SK-N-SH treated with all-trans-retinoic acid at 6 μM for 48 hours (cell line): ENCODE measurements around the gene RFX3.

ENCODE experiments used
- ATAC-seq: fragments of 200-7000 bp; cut with Tn5 transposase; 3 replicates; pipeline ENCODE4 v1.9.1; 2020; ENCODE audit warnings: mild to moderate bottlenecking, moderate library complexity
- ARNTL ChIP-seq: fragments of 450-650 bp; formaldehyde crosslinking; IDR thresholded peaks from 2 replicates; pipeline ENCODE4 v1.5.0; 2020; ENCODE audit warnings: low read depth, mild to moderate bottlenecking, moderate library complexity, borderline replicate concordance
- BACH2 ChIP-seq: fragments of 250-450 bp; sonication (Bioruptor Pico); IDR thresholded peaks from 2 replicates; pipeline ENCODE4 v1.9.0; 2021; ENCODE audit warnings: mild to moderate bottlenecking, borderline replicate concordance
- CSDC2 ChIP-seq: fragments of 250-450 bp; sonication (Bioruptor Pico); IDR thresholded peaks from 2 replicates; pipeline ENCODE4 v1.5.0; 2020; ENCODE audit warnings: mild to moderate bottlenecking, moderate library complexity
- GLIS3 ChIP-seq: fragments of 250-450 bp; sonication (Bioruptor Pico); IDR thresholded peaks from 2 replicates; pipeline ENCODE4 v1.5.0; 2020; ENCODE audit warnings: mild to moderate bottlenecking, moderate library complexity
- OSR1 ChIP-seq: fragments of 250-450 bp; sonication (Bioruptor Pico); IDR thresholded peaks from 2 replicates; pipeline ENCODE4 v1.8.0; 2022; ENCODE audit warnings: moderate library complexity, mild to moderate bottlenecking, inconsistent platforms
- PPARA ChIP-seq: fragments of 250-450 bp; sonication (Bioruptor Pico); IDR thresholded peaks from 2 replicates; pipeline ENCODE4 v1.5.0; 2020; ENCODE audit warnings: mild to moderate bottlenecking, borderline replicate concordance
- TCF4 ChIP-seq: fragments of 250-450 bp; sonication (Bioruptor Pico); IDR thresholded peaks from 2 replicates; pipeline ENCODE4 v1.8.0; 2021; ENCODE audit warnings: mild to moderate bottlenecking, moderate library complexity, borderline replicate concordance
- TOX ChIP-seq: fragments of 250-450 bp; sonication (Bioruptor Pico); IDR thresholded peaks from 2 replicates; pipeline ENCODE4 v1.8.0; 2021; ENCODE audit warnings: mild to moderate bottlenecking, moderate library complexity, borderline replicate concordance
- ZC3H10 ChIP-seq: fragments of 250-450 bp; sonication (Bioruptor Pico); IDR thresholded peaks from 2 replicates; pipeline ENCODE4 v1.5.1; 2021; ENCODE audit warnings: mild to moderate bottlenecking, moderate library complexity
- ZFP30 ChIP-seq: fragments of 450-650 bp; formaldehyde crosslinking; IDR thresholded peaks from 2 replicates; pipeline ENCODE4 v1.5.0; 2022; ENCODE audit warnings: mild to moderate bottlenecking, moderate library complexity
- ZNF565 ChIP-seq: fragments of 450-650 bp; formaldehyde crosslinking; conservative IDR thresholded peaks from 2 replicates; pipeline ENCODE4 v1.5.0; 2020; ENCODE audit warnings: low read depth, mild to moderate bottlenecking, moderate library complexity
- ZNF70 ChIP-seq: fragments of 450-650 bp; formaldehyde crosslinking; IDR thresholded peaks from 2 replicates; pipeline ENCODE4 v1.5.0; 2020; ENCODE audit warnings: mild to moderate bottlenecking, moderate library complexity
- ZNF8 ChIP-seq: fragments of 450-650 bp; formaldehyde crosslinking; IDR thresholded peaks from 2 replicates; pipeline ENCODE4 v1.5.0; 2020; ENCODE audit warnings: mild to moderate bottlenecking, moderate library complexity
- TF ChIP-seq, protein P1 (sequence below): fragments of 250-450 bp; sonication (Bioruptor Pico); IDR thresholded peaks from 2 replicates; pipeline ENCODE4 v1.8.0; 2021; ENCODE audit warnings: low read depth, mild to moderate bottlenecking, moderate library complexity, borderline replicate concordance
- TF ChIP-seq, protein P2 (sequence below): fragments of 250-450 bp; sonication (Bioruptor Pico); IDR thresholded peaks from 2 replicates; pipeline ENCODE4 v1.5.1; 2020; ENCODE audit warnings: low read depth, mild to moderate bottlenecking, moderate library complexity
- TF ChIP-seq, protein P3 (sequence below): fragments of 250-450 bp; sonication (Bioruptor Pico); IDR thresholded peaks from 2 replicates; pipeline ENCODE4 v1.5.0; 2020; ENCODE audit warnings: mild to moderate bottlenecking, moderate library complexity
- TF ChIP-seq, protein P4 (sequence below): fragments of 250-450 bp; sonication (Bioruptor Pico); IDR thresholded peaks from 2 replicates; pipeline ENCODE4 v1.8.0; 2020; ENCODE audit warnings: mild to moderate bottlenecking, moderate library complexity, borderline replicate concordance
- TF ChIP-seq, protein P5 (sequence below): fragments of 250-450 bp; sonication (Bioruptor Pico); IDR thresholded peaks from 2 replicates; pipeline ENCODE4 v1.5.1; 2021; ENCODE audit warnings: mild to moderate bottlenecking, moderate library complexity

The RFX3 gene

GRCh38 chr9:3241290-3241689 lies 284.5 kb downstream of the RFX3 start:
- peak; percentile 31; the same call in 1 of the 3 replicates for ATAC-seq

DNA sequence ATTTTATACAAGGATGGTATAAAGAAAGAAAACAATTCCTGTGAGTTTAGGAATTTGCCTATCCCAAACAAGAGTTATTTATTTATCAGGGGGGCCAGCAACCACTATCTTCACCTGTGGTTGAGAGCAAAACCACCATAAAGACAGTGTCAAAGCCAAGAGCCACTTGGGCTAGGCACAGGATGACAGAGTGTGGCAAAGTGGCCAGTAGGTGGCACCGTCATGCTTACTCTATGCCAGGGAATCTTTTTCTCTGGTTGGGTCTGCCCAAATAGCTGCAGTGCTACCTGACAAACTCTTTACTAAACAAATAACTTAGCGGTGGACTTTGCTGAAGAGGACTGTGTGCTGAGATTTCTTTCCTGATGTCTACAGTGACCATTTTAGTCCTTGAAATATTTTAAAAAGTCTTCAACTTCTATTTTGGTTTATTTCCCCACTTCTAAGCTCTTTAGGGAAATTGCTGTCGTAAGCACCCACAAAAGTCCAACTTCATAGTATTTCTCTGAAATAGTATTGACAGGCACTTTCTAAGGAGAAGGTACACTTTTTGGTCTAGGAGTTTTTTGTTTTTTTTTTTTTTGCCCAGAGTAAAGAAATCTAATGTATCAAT lies 285.0 kb downstream of the RFX3 start:
- peak; percentile 99 for ATAC-seq
- TF ChIP-seq OSR1 (CRISPR knock-in tag) (no peak), TOX (no peak), BACH2 (CRISPR knock-in tag) (no peak), ARNTL (CRISPR knock-in tag) (no peak), PPARA (CRISPR knock-in tag) (no peak), ZNF565 (CRISPR knock-in tag) (no peak), TCF4 (no peak)
- TF ChIP-seq, protein P1, sequence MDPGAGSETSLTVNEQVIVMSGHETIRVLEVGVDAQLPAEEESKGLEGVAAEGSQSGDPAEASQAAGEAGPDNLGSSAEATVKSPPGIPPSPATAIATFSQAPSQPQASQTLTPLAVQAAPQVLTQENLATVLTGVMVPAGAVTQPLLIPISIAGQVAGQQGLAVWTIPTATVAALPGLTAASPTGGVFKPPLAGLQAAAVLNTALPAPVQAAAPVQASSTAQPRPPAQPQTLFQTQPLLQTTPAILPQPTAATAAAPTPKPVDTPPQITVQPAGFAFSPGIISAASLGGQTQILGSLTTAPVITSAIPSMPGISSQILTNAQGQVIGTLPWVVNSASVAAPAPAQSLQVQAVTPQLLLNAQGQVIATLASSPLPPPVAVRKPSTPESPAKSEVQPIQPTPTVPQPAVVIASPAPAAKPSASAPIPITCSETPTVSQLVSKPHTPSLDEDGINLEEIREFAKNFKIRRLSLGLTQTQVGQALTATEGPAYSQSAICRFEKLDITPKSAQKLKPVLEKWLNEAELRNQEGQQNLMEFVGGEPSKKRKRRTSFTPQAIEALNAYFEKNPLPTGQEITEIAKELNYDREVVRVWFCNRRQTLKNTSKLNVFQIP = no peak
- TF ChIP-seq, protein P2, sequence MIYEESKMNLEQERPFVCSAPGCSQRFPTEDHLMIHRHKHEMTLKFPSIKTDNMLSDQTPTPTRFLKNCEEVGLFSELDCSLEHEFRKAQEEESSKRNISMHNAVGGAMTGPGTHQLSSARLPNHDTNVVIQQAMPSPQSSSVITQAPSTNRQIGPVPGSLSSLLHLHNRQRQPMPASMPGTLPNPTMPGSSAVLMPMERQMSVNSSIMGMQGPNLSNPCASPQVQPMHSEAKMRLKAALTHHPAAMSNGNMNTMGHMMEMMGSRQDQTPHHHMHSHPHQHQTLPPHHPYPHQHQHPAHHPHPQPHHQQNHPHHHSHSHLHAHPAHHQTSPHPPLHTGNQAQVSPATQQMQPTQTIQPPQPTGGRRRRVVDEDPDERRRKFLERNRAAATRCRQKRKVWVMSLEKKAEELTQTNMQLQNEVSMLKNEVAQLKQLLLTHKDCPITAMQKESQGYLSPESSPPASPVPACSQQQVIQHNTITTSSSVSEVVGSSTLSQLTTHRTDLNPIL = no peak

More at GRCh38 chr9:3241290-3241689, 284.5 kb downstream of the RFX3 start:
- TF ChIP-seq, protein P2 = no peak
- TF ChIP-seq, protein P1 = no peak
- TF ChIP-seq, protein P3, sequence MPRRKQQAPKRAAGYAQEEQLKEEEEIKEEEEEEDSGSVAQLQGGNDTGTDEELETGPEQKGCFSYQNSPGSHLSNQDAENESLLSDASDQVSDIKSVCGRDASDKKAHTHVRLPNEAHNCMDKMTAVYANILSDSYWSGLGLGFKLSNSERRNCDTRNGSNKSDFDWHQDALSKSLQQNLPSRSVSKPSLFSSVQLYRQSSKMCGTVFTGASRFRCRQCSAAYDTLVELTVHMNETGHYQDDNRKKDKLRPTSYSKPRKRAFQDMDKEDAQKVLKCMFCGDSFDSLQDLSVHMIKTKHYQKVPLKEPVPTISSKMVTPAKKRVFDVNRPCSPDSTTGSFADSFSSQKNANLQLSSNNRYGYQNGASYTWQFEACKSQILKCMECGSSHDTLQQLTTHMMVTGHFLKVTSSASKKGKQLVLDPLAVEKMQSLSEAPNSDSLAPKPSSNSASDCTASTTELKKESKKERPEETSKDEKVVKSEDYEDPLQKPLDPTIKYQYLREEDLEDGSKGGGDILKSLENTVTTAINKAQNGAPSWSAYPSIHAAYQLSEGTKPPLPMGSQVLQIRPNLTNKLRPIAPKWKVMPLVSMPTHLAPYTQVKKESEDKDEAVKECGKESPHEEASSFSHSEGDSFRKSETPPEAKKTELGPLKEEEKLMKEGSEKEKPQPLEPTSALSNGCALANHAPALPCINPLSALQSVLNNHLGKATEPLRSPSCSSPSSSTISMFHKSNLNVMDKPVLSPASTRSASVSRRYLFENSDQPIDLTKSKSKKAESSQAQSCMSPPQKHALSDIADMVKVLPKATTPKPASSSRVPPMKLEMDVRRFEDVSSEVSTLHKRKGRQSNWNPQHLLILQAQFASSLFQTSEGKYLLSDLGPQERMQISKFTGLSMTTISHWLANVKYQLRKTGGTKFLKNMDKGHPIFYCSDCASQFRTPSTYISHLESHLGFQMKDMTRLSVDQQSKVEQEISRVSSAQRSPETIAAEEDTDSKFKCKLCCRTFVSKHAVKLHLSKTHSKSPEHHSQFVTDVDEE (CRISPR knock-in tag) = no peak
- TF ChIP-seq ZC3H10 (CRISPR knock-in tag) (no peak), ZNF8 (CRISPR knock-in tag) (no peak), ARNTL (CRISPR knock-in tag) (no peak), ZNF70 (CRISPR knock-in tag) (no peak), ZFP30 (CRISPR knock-in tag) (no peak), CSDC2 (CRISPR knock-in tag) (no peak), GLIS3 (CRISPR knock-in tag) (no peak), BACH2 (CRISPR knock-in tag) (no peak), TOX (no peak), TCF4 (no peak)
- TF ChIP-seq, protein P4, sequence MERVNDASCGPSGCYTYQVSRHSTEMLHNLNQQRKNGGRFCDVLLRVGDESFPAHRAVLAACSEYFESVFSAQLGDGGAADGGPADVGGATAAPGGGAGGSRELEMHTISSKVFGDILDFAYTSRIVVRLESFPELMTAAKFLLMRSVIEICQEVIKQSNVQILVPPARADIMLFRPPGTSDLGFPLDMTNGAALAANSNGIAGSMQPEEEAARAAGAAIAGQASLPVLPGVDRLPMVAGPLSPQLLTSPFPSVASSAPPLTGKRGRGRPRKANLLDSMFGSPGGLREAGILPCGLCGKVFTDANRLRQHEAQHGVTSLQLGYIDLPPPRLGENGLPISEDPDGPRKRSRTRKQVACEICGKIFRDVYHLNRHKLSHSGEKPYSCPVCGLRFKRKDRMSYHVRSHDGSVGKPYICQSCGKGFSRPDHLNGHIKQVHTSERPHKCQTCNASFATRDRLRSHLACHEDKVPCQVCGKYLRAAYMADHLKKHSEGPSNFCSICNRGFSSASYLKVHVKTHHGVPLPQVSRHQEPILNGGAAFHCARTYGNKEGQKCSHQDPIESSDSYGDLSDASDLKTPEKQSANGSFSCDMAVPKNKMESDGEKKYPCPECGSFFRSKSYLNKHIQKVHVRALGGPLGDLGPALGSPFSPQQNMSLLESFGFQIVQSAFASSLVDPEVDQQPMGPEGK = no peak
- TF ChIP-seq, protein P5, sequence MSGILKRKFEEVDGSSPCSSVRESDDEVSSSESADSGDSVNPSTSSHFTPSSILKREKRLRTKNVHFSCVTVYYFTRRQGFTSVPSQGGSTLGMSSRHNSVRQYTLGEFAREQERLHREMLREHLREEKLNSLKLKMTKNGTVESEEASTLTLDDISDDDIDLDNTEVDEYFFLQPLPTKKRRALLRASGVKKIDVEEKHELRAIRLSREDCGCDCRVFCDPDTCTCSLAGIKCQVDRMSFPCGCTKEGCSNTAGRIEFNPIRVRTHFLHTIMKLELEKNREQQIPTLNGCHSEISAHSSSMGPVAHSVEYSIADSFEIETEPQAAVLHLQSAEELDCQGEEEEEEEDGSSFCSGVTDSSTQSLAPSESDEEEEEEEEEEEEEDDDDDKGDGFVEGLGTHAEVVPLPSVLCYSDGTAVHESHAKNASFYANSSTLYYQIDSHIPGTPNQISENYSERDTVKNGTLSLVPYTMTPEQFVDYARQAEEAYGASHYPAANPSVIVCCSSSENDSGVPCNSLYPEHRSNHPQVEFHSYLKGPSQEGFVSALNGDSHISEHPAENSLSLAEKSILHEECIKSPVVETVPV = no peak
